ENCODE data around the gene FGF21.

The FGF21 gene

GRCh38 chr19:48713041-48713863 is 42.1 kb upstream of the FGF21 start:
- H4K20me1 ChIP-seq (ENCODE audit: insufficient read depth, low read length) = no peaks in the 10 kb centered on the region
- H3K9me3 ChIP-seq (ENCODE audit: insufficient read depth, low read length, severe bottlenecking) = no peaks in the 10 kb centered on the region
- peak overlapping the region; percentile 79 for H2AFZ ChIP-seq (ENCODE audit: low read depth, low read length)
- no peaks in the 10 kb centered on the region for H3K27me3 ChIP-seq (ENCODE audit: insufficient read depth, low read length, poor library complexity)
- peak overlapping the region; percentile 55 for H3K27ac ChIP-seq (ENCODE audit: low read length)
- H3K79me2 ChIP-seq (ENCODE audit: insufficient read depth, low read length) = peaks cover 14% of the 10 kb centered on the region
- ATAC-seq (ENCODE audit: insufficient read depth, low read depth) (no peak), DNase-seq (peak; percentile 28)
- no peaks in the 10 kb centered on the region for H3K36me3 ChIP-seq (ENCODE audit: insufficient read depth, low read length)
- H3K9ac ChIP-seq (ENCODE audit: low read depth, low read length) = peak overlapping the region; percentile 59
- peaks cover 22% of the 10 kb centered on the region for H3K4me1 ChIP-seq (ENCODE audit: insufficient read depth, low read length)
- peak; percentile 26 for TF ChIP-seq CTCF (IDR thresholded peaks at IDR 0.05; ENCODE audit: borderline replicate concordance, extremely low read depth, low read length, poor library complexity, severe bottlenecking)
- no peak for TF ChIP-seq EZH2 (IDR thresholded peaks at IDR 0.05; ENCODE audit: borderline replicate concordance, low read depth, low read length, severe bottlenecking)
- peak overlapping the region; percentile 40 to 74; a peak in 3 of 4 replicates for H3K4me3 ChIP-seq (ENCODE audit: low read depth in 1 of 2, low read length in 2 of 2)
- peak overlapping the region; percentile 83 for H3K4me2 ChIP-seq (ENCODE audit: insufficient read depth, low read length)

GRCh38 chr19:48713864-48714755 is 41.2 kb upstream of the FGF21 start:
- no peaks in the 10 kb centered on the region for H4K20me1 ChIP-seq (ENCODE audit: insufficient read depth, low read length)
- H2AFZ ChIP-seq (ENCODE audit: low read depth, low read length) = peak overlapping the region; percentile 79
- H3K4me2 ChIP-seq (ENCODE audit: insufficient read depth, low read length) = peak overlapping the region; percentile 83
- peak overlapping the region; percentile 91 for H3K27ac ChIP-seq (ENCODE audit: low read length)
- peak overlapping the region; percentile 86 for H3K9ac ChIP-seq (ENCODE audit: low read depth, low read length)
- H3K4me3 ChIP-seq (ENCODE audit: low read depth in 1 of 2, low read length in 2 of 2) = peak overlapping the region; percentile 59 to 74
- peaks cover 22% of the 10 kb centered on the region for H3K4me1 ChIP-seq (ENCODE audit: insufficient read depth, low read length)
- no peaks in the 10 kb centered on the region for H3K36me3 ChIP-seq (ENCODE audit: insufficient read depth, low read length)
- ATAC-seq (ENCODE audit: insufficient read depth, low read depth) = peak; percentile 91
- no peaks in the 10 kb centered on the region for H3K9me3 ChIP-seq (ENCODE audit: insufficient read depth, low read length, severe bottlenecking)
- no peaks in the 10 kb centered on the region for H3K27me3 ChIP-seq (ENCODE audit: insufficient read depth, low read length, poor library complexity)
- DNase-seq = peak; percentile 100
- TF ChIP-seq EZH2 (IDR thresholded peaks at IDR 0.05; ENCODE audit: borderline replicate concordance, low read depth, low read length, severe bottlenecking) (no peak), CTCF (IDR thresholded peaks at IDR 0.05; ENCODE audit: borderline replicate concordance, extremely low read depth, low read length, poor library complexity, severe bottlenecking) (no peak)
- peaks cover 14% of the 10 kb centered on the region for H3K79me2 ChIP-seq (ENCODE audit: insufficient read depth, low read length)

- DNase-seq = no peak
- Histone ChIP-seq H3K4me1 (ENCODE audit: insufficient read depth, low read length) (peaks cover 25% of the 10 kb centered on the region), H4K20me1 (ENCODE audit: insufficient read depth, low read length) (no peaks in the 10 kb centered on the region), H3K9ac (ENCODE audit: low read depth, low read length) (peak overlapping the region; percentile 86), H3K4me3 (ENCODE audit: low read depth in 1 of 2, low read length in 2 of 2) (peak overlapping the region; percentile 59 to 73), H3K79me2 (ENCODE audit: insufficient read depth, low read length) (peaks cover 14% of the 10 kb centered on the region), H3K27ac (ENCODE audit: low read length) (peak overlapping the region; percentile 91), H3K36me3 (ENCODE audit: insufficient read depth, low read length) (no peaks in the 10 kb centered on the region), H3K4me2 (ENCODE audit: insufficient read depth, low read length) (peak overlapping the region; percentile 83), H2AFZ (ENCODE audit: low read depth, low read length) (peak overlapping the region; percentile 74), H3K27me3 (ENCODE audit: insufficient read depth, low read length, poor library complexity) (no peaks in the 10 kb centered on the region), H3K9me3 (ENCODE audit: insufficient read depth, low read length, severe bottlenecking) (no peaks in the 10 kb centered on the region)
- no peak for ATAC-seq (ENCODE audit: insufficient read depth, low read depth)
- TF ChIP-seq EZH2 (IDR thresholded peaks at IDR 0.05; ENCODE audit: borderline replicate concordance, low read depth, low read length, severe bottlenecking) (no peak), CTCF (IDR thresholded peaks at IDR 0.05; ENCODE audit: borderline replicate concordance, extremely low read depth, low read length, poor library complexity, severe bottlenecking) (no peak)
These were observed 40.3 kb upstream of the FGF21 start for GRCh38 chr19:48714759-48715675.
